Thoracic aorta (tissue), 2 donors: ENCODE data around the gene BRD9. TPM values are rescaled to one million over a fixed set of nuclear protein-coding genes. Genes with fewer than 3 reads are reported as not detected.
"Not testable (repeated sequence)": the region's sequence is repeated elsewhere in the genome, so short reads cannot be mapped to it uniquely, and the experiment has no call there.

ENCODE experiments used
- ATAC-seq: fragments of 150-250 bp; one replicate; pipeline ENCODE4 v1.8.0; 2017; ENCODE audit warnings: low read depth; ENCODE audit not compliant: insufficient number of reproducible peaks, low FRiP score
- DNase-seq: peaks from one replicate; pipeline ENCODE4 v3.0.0-alpha.2; 2020; ENCODE audit warnings: low spot score
- H3K27ac ChIP-seq, 2 donors: fragments of 200-600 bp; sonication (generic); 1 replicate in 1 of 2; 2 replicates in 1 of 2; pipeline ENCODE4 v1.5.1; 2016; ENCODE audit warnings: mild to moderate bottlenecking in 2 of 2, moderate library complexity in 2 of 2
- H3K27me3 ChIP-seq: fragments of 200-600 bp; sonication (generic); replicated peaks from 2 replicates; pipeline ENCODE4 v1.6.0; 2016; ENCODE audit warnings: mild to moderate bottlenecking; ENCODE audit not compliant: insufficient read depth
- H3K36me3 ChIP-seq: fragments of 200-600 bp; sonication (generic); one replicate; pipeline ENCODE4 v1.5.1; 2016
- H3K4me1 ChIP-seq, 2 donors: fragments of 200-600 bp; sonication (generic); 1 replicate in 1 of 2; 2 replicates in 1 of 2; pipeline versions ENCODE4 v1.5.1 to v1.6.0; 2016; ENCODE audit warnings: low read depth in 2 of 2, mild to moderate bottlenecking in 1 of 2; ENCODE audit not compliant: control insufficient read depth in 1 of 2
- H3K4me3 ChIP-seq: fragments of 200-600 bp; sonication (generic); 2 replicates; pipeline ENCODE4 v1.5.1; 2016; ENCODE audit warnings: mild to moderate bottlenecking
- H3K9me3 ChIP-seq: fragments of 200-600 bp; sonication (generic); 2 replicates; pipeline ENCODE4 v1.5.1; 2016
- total RNA-seq, 2 donors: library from RNA; depleted of rRNA; stranded (reverse); fragments of >200 nt; gene quantifications; one replicate each; pipeline versions ENCODE4 v1.1.0 to v1.2.3, GENCODE V29; 2016
- TF ChIP-seq, protein P1 (sequence below): fragments of 200-600 bp; sonication (generic); IDR thresholded peaks from one replicate; pipeline ENCODE4 v1.5.1; 2019; ENCODE audit warnings: antibody characterized with exemption

The BRD9 gene
- total RNA-seq, 2 donors from 2014 or later = 30.7 to 54.5 TPM

- TF ChIP-seq, protein P1, sequence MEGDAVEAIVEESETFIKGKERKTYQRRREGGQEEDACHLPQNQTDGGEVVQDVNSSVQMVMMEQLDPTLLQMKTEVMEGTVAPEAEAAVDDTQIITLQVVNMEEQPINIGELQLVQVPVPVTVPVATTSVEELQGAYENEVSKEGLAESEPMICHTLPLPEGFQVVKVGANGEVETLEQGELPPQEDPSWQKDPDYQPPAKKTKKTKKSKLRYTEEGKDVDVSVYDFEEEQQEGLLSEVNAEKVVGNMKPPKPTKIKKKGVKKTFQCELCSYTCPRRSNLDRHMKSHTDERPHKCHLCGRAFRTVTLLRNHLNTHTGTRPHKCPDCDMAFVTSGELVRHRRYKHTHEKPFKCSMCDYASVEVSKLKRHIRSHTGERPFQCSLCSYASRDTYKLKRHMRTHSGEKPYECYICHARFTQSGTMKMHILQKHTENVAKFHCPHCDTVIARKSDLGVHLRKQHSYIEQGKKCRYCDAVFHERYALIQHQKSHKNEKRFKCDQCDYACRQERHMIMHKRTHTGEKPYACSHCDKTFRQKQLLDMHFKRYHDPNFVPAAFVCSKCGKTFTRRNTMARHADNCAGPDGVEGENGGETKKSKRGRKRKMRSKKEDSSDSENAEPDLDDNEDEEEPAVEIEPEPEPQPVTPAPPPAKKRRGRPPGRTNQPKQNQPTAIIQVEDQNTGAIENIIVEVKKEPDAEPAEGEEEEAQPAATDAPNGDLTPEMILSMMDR = no peak
Measured at GRCh38 chr5:883475-884181, 9.0 kb downstream of the BRD9 start.

GRCh38 chr5:882253-883183 lies 10.1 kb downstream of the BRD9 start:
- no peaks in the 10 kb centered on the region for H3K9me3 ChIP-seq
- H3K27ac ChIP-seq = no peak overlapping the region
- H3K4me1 ChIP-seq = no peaks in the 10 kb centered on the region
- TF ChIP-seq, protein P1 = no peak
- no peak overlapping the region for H3K4me3 ChIP-seq
- no peaks in the 10 kb centered on the region for H3K27me3 ChIP-seq
- DNase-seq (no peak), ATAC-seq (no peak)
- peaks cover 63% of the 10 kb centered on the region for H3K36me3 ChIP-seq

More at GRCh38 chr5:883475-884181, 9.0 kb downstream of the BRD9 start:
- no peaks in the 10 kb centered on the region for H3K27me3 ChIP-seq
- H3K4me1 ChIP-seq = no peaks in the 10 kb centered on the region
- no peak for ATAC-seq
- DNase-seq = no peak
- H3K9me3 ChIP-seq = no peaks in the 10 kb centered on the region
- H3K27ac ChIP-seq = no peak overlapping the region
- peaks cover 59% of the 10 kb centered on the region for H3K36me3 ChIP-seq
- no peak overlapping the region for H3K4me3 ChIP-seq

- no peak for ATAC-seq
- Histone ChIP-seq H3K27me3 (no peaks in the 10 kb centered on the region), H3K4me3 (no peak overlapping the region), H3K9me3 (no peaks in the 10 kb centered on the region), H3K4me1 (no peaks in the 10 kb centered on the region), H3K27ac (no peak overlapping the region), H3K36me3 (peaks cover 61% of the 10 kb centered on the region)
- TF ChIP-seq, protein P1 = no peak
- DNase-seq = no peak
Measured at GRCh38 chr5:881551-881935, 11.1 kb downstream of the BRD9 start.

DNA sequence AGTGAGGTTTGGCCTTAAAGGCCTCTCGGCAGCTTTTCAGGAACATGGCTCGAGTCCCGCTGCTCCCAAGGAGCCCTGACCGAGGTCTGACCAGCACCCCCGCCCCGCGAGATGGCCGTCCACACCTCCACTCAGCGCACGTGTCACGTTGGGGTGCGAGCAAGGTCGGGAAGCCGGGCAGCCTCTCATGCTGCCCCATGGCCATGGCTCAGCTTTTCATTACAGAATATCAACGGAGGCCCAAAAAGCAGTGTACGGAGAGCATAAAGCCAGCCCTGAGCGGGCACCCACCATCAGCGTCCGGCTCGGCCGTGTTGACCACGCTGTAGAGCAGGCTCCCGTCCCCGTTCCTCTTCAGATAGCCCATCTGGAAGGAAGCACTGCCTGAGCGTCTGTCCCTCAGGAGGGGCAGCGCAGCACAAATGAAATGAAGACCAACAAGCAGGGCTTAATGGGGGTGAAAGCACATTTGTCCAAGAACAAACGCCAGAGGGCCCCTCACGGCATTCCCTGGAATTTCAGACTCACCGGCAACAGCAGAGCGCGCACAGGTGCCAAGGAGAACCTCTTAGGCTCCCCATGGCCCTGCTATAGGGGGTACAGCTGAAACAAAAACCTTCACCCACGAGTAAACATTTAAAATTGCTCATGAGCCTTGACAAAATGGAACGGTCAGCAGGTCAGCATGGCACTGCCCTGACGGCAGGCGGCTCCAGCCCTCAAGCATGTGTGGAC lies 11.6 kb downstream of the BRD9 start:
- TF ChIP-seq, protein P1 = no peak
- DNase-seq = no peak
- Histone ChIP-seq H3K4me1 (no peaks in the 10 kb centered on the region), H3K4me3 (no peak overlapping the region), H3K27ac (no peak overlapping the region), H3K36me3 (peaks cover 60% of the 10 kb centered on the region), H3K27me3 (no peaks in the 10 kb centered on the region), H3K9me3 (no peaks in the 10 kb centered on the region)
- ATAC-seq = no peak

GRCh38 chr5:878677-879076 lies 13.9 kb downstream of the BRD9 start:
- ATAC-seq, H3K27me3 ChIP-seq: not testable (repeated sequence)

More at GRCh38 chr5:878677-879076, 13.9 kb downstream of the BRD9 start:
- not testable (repeated sequence) for H3K4me3 ChIP-seq, H3K4me1 ChIP-seq, H3K27ac ChIP-seq, DNase-seq, H3K9me3 ChIP-seq
- H3K36me3 ChIP-seq = peaks cover 58% of the 10 kb centered on the region
